Calu3 (cell line): Measurements from ENCODE around the gene OAS1. TPM values are rescaled to one million over a fixed set of nuclear protein-coding genes. Genes with fewer than 3 reads are reported as not detected.

Experiments used
- BruUV-seq: library from RNA; stranded (reverse); fragments of 400-500 nt; replicated peaks from 2 replicates; lab custom pipeline; 2021; lab: Mats Ljungman, UMichigan
- CTCF ChIA-PET: fragments of 300-600 bp; sonication (Branson Sonifier 250); formaldehyde crosslinking; loops from one replicate; lab custom pipeline; 2022; ENCODE audit warnings: antibody characterized with exemption; lab: Charles Lee
- DNase-seq: peaks from one replicate; pipeline ENCODE4 v3.0.0; 2022
- H3K27ac Mint-ChIP-seq: one replicate; pipeline ENCODE4 v1.8.0; 2022; ENCODE audit warnings: mixed read lengths; ENCODE audit not compliant: unreplicated experiment
- H3K27me3 Mint-ChIP-seq: one replicate; pipeline ENCODE4 v1.8.0; 2022; ENCODE audit warnings: mixed read lengths; ENCODE audit not compliant: unreplicated experiment
- H3K36me3 Mint-ChIP-seq: one replicate; pipeline ENCODE4 v1.8.0; 2022; ENCODE audit warnings: mild to moderate bottlenecking, moderate library complexity, mixed read lengths; ENCODE audit not compliant: insufficient read depth, unreplicated experiment
- H3K4me1 Mint-ChIP-seq: one replicate; pipeline ENCODE4 v1.8.0; 2022; ENCODE audit warnings: mild to moderate bottlenecking, low read depth, mixed read lengths; ENCODE audit not compliant: unreplicated experiment
- H3K4me3 Mint-ChIP-seq: one replicate; pipeline ENCODE4 v1.8.0; 2022; ENCODE audit warnings: mild to moderate bottlenecking, low read depth, moderate library complexity, mixed read lengths; ENCODE audit not compliant: unreplicated experiment
- H3K9me3 Mint-ChIP-seq: one replicate; pipeline ENCODE4 v1.8.0; 2022; ENCODE audit warnings: low read depth, mixed read lengths; ENCODE audit not compliant: unreplicated experiment
- intact Hi-C: fragments of 100-400 bp; cut with micrococcal nuclease; formaldehyde crosslinking; loops from one replicate; pipeline ENCODE4 v1.10.0; 2022; ENCODE audit not compliant: unreplicated experiment
- total RNA-seq: library from RNA; stranded (reverse); gene quantifications from 2 replicates; pipeline ENCODE4 v1.2.3, GENCODE V29; 2022
- TF ChIP-seq, protein P1 (sequence below): fragments of 200-600 bp; IDR thresholded peaks from one replicate; pipeline ENCODE4 v1.8.0; 2022; ENCODE audit warnings: antibody characterized with exemption; ENCODE audit not compliant: unreplicated experiment

Gene OAS1
- total RNA-seq, 1 experiment from 2014 or later, result 170 TPM

DNA sequence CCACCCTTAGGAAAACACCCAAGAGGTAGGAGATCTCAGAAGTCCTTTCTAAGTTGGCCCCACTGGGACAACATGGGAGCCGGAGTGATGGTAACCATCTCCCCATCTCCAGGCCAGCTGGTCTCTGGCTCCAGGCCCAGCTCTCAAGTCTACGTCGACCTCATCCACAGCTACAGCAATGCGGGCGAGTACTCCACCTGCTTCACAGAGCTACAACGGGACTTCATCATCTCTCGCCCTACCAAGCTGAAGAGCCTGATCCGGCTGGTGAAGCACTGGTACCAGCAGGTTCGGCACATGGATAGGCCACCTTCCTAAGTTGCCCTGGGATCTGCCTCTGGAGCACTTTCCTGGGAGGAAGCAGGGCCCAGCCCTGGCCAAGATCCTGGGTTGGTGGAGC lies 60.5 kb downstream of the OAS1 start:
- BruUV-seq, result no TSS peak
- H3K27ac Mint-ChIP-seq, result no peak overlapping the region
- intact Hi-C loops, result no loop called here
- no peaks in the 10 kb centered on the region for H3K9me3 Mint-ChIP-seq
- DNase-seq, result no peak
- H3K4me1 Mint-ChIP-seq, result no peaks in the 10 kb centered on the region
- H3K36me3 Mint-ChIP-seq, result peaks cover 21% of the 10 kb centered on the region
- CTCF ChIA-PET, result no interaction called here
- H3K4me3 Mint-ChIP-seq, result no peak overlapping the region
- TF ChIP-seq, protein P1, sequence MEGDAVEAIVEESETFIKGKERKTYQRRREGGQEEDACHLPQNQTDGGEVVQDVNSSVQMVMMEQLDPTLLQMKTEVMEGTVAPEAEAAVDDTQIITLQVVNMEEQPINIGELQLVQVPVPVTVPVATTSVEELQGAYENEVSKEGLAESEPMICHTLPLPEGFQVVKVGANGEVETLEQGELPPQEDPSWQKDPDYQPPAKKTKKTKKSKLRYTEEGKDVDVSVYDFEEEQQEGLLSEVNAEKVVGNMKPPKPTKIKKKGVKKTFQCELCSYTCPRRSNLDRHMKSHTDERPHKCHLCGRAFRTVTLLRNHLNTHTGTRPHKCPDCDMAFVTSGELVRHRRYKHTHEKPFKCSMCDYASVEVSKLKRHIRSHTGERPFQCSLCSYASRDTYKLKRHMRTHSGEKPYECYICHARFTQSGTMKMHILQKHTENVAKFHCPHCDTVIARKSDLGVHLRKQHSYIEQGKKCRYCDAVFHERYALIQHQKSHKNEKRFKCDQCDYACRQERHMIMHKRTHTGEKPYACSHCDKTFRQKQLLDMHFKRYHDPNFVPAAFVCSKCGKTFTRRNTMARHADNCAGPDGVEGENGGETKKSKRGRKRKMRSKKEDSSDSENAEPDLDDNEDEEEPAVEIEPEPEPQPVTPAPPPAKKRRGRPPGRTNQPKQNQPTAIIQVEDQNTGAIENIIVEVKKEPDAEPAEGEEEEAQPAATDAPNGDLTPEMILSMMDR, result no peak
- no peaks in the 10 kb centered on the region for H3K27me3 Mint-ChIP-seq

DNA sequence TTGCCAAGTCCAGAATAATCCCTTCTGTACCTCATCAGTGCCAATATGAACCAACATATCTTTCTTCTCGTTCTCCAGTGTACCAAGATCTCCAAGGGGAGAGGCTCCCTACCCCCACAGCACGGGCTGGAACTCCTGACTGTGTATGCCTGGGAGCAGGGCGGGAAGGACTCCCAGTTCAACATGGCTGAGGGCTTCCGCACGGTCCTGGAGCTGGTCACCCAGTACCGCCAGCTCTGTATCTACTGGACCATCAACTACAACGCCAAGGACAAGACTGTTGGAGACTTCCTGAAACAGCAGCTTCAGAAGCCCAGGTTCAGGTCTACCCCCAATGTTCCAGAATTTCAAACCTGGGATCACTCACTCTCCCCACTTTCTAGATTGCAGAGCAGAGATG lies 61.1 kb downstream of the OAS1 start:
- Mint-ChIP-seq H3K36me3 (peaks cover 15% of the 10 kb centered on the region), H3K4me3 (no peak overlapping the region), H3K27me3 (no peaks in the 10 kb centered on the region), H3K27ac (no peak overlapping the region), H3K9me3 (no peaks in the 10 kb centered on the region), H3K4me1 (no peaks in the 10 kb centered on the region)
- no TSS peak for BruUV-seq
- TF ChIP-seq, protein P1, result no peak
- intact Hi-C loops, result no loop called here
- no peak for DNase-seq
- CTCF ChIA-PET, result no interaction called here

Other genes with a start within 250 kb of the OAS1 start
- not detected in 2 replicates for gene RPH3A, start 115.2 kb upstream of the OAS1 start, total RNA-seq
- gene OAS3, start 31.5 kb downstream of the OAS1 start, total RNA-seq, result 159 and 326 TPM in 2 replicates
- 58.1 and 211 TPM in 2 replicates for gene OAS2, start 71.6 kb downstream of the OAS1 start, total RNA-seq
- 0.17 TPM in 1 of 2 replicates, not detected in the other for gene DTX1, start 149.8 kb downstream of the OAS1 start, total RNA-seq
- 59.7 and 85.9 TPM in 2 replicates for gene RASAL1, start 228.8 kb downstream of the OAS1 start, total RNA-seq
- 2.3 and 3.2 TPM in 2 replicates for gene CFAP73, start 242.8 kb downstream of the OAS1 start, total RNA-seq